B cell (primary cell): Measurements from ENCODE around the gene ARHGAP12. TPM values are rescaled to one million over a fixed set of nuclear protein-coding genes. Genes with fewer than 3 reads are reported as not detected.

Experiments
- ATAC-seq: fragments of 200-7000 bp; cut with Tn5 transposase; one replicate; pipeline ENCODE4 v1.10.0; 2021; ENCODE audit warnings: low read depth, mild to moderate bottlenecking, moderate number of reproducible peaks, moderate library complexity
- CTCF ChIA-PET: fragments of 350-600 bp; sonication (Branson Sonifier 250); formaldehyde crosslinking; loops from one replicate; lab custom pipeline; 2021; ENCODE audit warnings: antibody characterized with exemption, inconsistent platforms; lab: Charles Lee
- POLR2A ChIA-PET: fragments of 350-600 bp; sonication (Branson Sonifier 250); formaldehyde crosslinking; loops from one replicate; lab custom pipeline; 2021; ENCODE audit warnings: antibody characterized with exemption; lab: Charles Lee
- DNase-seq: peaks from one replicate; pipeline ENCODE4 v3.0.0; 2013
- H2AFZ ChIP-seq: 2 replicates; pipeline ENCODE4 v1.6.1; 2012; ENCODE audit warnings: mild to moderate bottlenecking, low read depth, low read length; ENCODE audit not compliant: insufficient read depth, poor library complexity, severe bottlenecking
- H3K27ac ChIP-seq, 2 donors: 1 replicate in 1 of 2; 2 replicates in 1 of 2; pipeline ENCODE4 v1.5.1; 2012 to 2013; ENCODE audit warnings: low read length in 2 of 2, mild to moderate bottlenecking in 2 of 2, moderate library complexity in 1 of 2
- H3K27me3 ChIP-seq, 4 experiments: fragments of 200-600 bp in 1 of 4; sonication (generic) in 1 of 4; replicated peaks in 1 of 4; 1 replicate in 2 of 4; 2 replicates in 2 of 4; pipeline versions ENCODE4 v1.6.1 to v1.7.0; 2013 to 2016; ENCODE audit warnings: low read length in 3 of 4, mild to moderate bottlenecking in 2 of 4, mixed read lengths in 1 of 4, moderate library complexity in 1 of 4; ENCODE audit not compliant: insufficient read depth in 4 of 4, control insufficient read depth in 3 of 4; ENCODE audit errors: control extremely low read depth in 1 of 4
- H3K36me3 ChIP-seq, 2 experiments: replicated peaks in 1 of 2; 1 replicate in 1 of 2; 2 replicates in 1 of 2; pipeline versions ENCODE4 v1.6.1 to v1.7.1; 2013; ENCODE audit warnings: low read length in 1 of 2; ENCODE audit not compliant: insufficient read depth in 2 of 2, control insufficient read depth in 1 of 2; ENCODE audit errors: control extremely low read depth in 1 of 2, extremely low read depth in 1 of 2
- H3K4me1 ChIP-seq, 2 donors: fragments of 200-600 bp in 1 of 2; sonication (generic) in 1 of 2; 1 replicate in 1 of 2; 2 replicates in 1 of 2; pipeline versions ENCODE4 v1.5.1 to v1.6.1; 2013 to 2017; ENCODE audit warnings: low read length in 2 of 2; ENCODE audit not compliant: control insufficient read depth in 2 of 2, insufficient read depth in 2 of 2
- H3K4me2 ChIP-seq: replicated peaks from 2 replicates; pipeline ENCODE3; 2012; ENCODE audit warnings: mild to moderate bottlenecking, low read depth, low read length; ENCODE audit not compliant: poor library complexity, severe bottlenecking
- H3K4me3 ChIP-seq, 5 experiments: fragments of 200-600 bp in 1 of 5; sonication (generic) in 1 of 5; 1 replicate in 3 of 5; 2 replicates in 2 of 5; pipeline versions ENCODE4 v1.5.1 to v1.7.0; 2011 to 2016; ENCODE audit warnings: low read length in 4 of 5, mild to moderate bottlenecking in 4 of 5, low read depth in 2 of 5, control low read depth in 1 of 5, moderate library complexity in 1 of 5; ENCODE audit not compliant: insufficient read depth in 1 of 5; ENCODE audit errors: control extremely low read depth in 1 of 5, extremely low read depth in 1 of 5
- H3K79me2 ChIP-seq: fragments of 200-600 bp; sonication (generic); one replicate; pipeline ENCODE4 v1.6.0; 2016; ENCODE audit warnings: low read length; ENCODE audit not compliant: control insufficient read depth, insufficient read depth
- H3K9ac ChIP-seq: fragments of 200-600 bp; sonication (generic); 2 replicates; pipeline ENCODE4 v1.6.1; 2017; ENCODE audit warnings: mild to moderate bottlenecking, low read length, moderate library complexity
- H3K9me3 ChIP-seq, 3 donors: one replicate each; pipeline versions ENCODE4 v1.6.1 to v1.7.1; 2013; ENCODE audit warnings: low read length in 2 of 3; ENCODE audit not compliant: control insufficient read depth in 2 of 3, insufficient read depth in 1 of 3; ENCODE audit errors: control extremely low read depth in 1 of 3
- H4K20me1 ChIP-seq: 2 replicates; pipeline ENCODE4 v1.6.0; 2012; ENCODE audit warnings: mild to moderate bottlenecking, low read length; ENCODE audit not compliant: insufficient read depth, control insufficient read depth, poor library complexity, severe bottlenecking
- H3K27ac Mint-ChIP-seq: one replicate; pipeline ENCODE4 v1.8.0; 2021; ENCODE audit warnings: mixed read lengths
- H3K27me3 Mint-ChIP-seq: one replicate; pipeline ENCODE4 v1.8.0; 2021; ENCODE audit warnings: mixed read lengths
- H3K4me1 Mint-ChIP-seq: one replicate; pipeline ENCODE4 v1.8.0; 2021; ENCODE audit warnings: mixed read lengths
- H3K4me3 Mint-ChIP-seq: one replicate; pipeline ENCODE4 v1.8.0; 2021; ENCODE audit warnings: mixed read lengths
- H3K9me3 Mint-ChIP-seq: one replicate; pipeline ENCODE4 v1.8.0; 2022; ENCODE audit warnings: mixed read lengths; ENCODE audit not compliant: insufficient read depth
- CTCF ChIP-seq: fragments of 200-600 bp; IDR thresholded peaks from one replicate; pipeline ENCODE4 v1.8.0; 2022; ENCODE audit warnings: antibody characterized with exemption, mild to moderate bottlenecking
- EZH2 ChIP-seq: IDR thresholded peaks from 2 replicates; pipeline ENCODE4 v1.6.1; 2012; ENCODE audit warnings: borderline replicate concordance, low read depth, mild to moderate bottlenecking, moderate library complexity, low read length; ENCODE audit not compliant: insufficient read depth, poor library complexity, severe bottlenecking
- WGBS: methylation state at CpG from one replicate; pipeline ENCODE4 v1.1.5; 2013; ENCODE audit warnings: missing lambda C conversion rate; ENCODE audit not compliant: insufficient coverage; 5-methylcytosine and 5-hydroxymethylcytosine counted together
- intact Hi-C: fragments of 100-400 bp; cut with micrococcal nuclease; formaldehyde crosslinking; loops from one replicate; pipeline ENCODE4 v1.10.0; 2022
- polyA plus RNA-seq: library from polyadenylated mRNA; depleted of rRNA; stranded (reverse); fragments of >200 nt; gene quantifications from 2 replicates; pipeline ENCODE4 v1.2.3, GENCODE V29; 2012
- total RNA-seq, 2 donors: library from RNA; stranded (reverse); fragments of 120-200 nt in 1 of 2; gene quantifications; 1 replicate in 1 of 2; 2 replicates in 1 of 2; pipeline versions ENCODE4 v1.2.3 to v1.2.4, GENCODE V29; 2013 to 2022

Gene ARHGAP12
- total and polyA plus RNA-seq, 2 donors (not counting 1 experiment from before 2014, with no cell fraction given): 12.3 to 45.3 TPM

- Histone ChIP-seq H3K79me2 (no peaks in the 10 kb centered on the region), H3K4me3 (no peak overlapping the region), H3K36me3 (no peaks in the 10 kb centered on the region), H3K4me1 (peaks cover under 1 to 6% of the 10 kb centered on the region in 2 donors), H4K20me1 (no peaks in the 10 kb centered on the region), H2AFZ (no peak overlapping the region), H3K9me3 (no peaks in the 10 kb centered on the region), H3K27ac (no peak overlapping the region), H3K4me2 (no peak overlapping the region), H3K27me3 (no peaks in the 10 kb centered on the region), H3K9ac (no peak overlapping the region)
- H3K4me3 Mint-ChIP-seq: no peak overlapping the region
- ATAC-seq (no peak), DNase-seq (no peak)
- H3K9me3 Mint-ChIP-seq: no peaks in the 10 kb centered on the region
- intact Hi-C loops: no loop called here
- ChIA-PET POLR2A (no interaction called here), CTCF (no interaction called here)
- H3K27me3 Mint-ChIP-seq: no peaks in the 10 kb centered on the region
- no peak overlapping the region for H3K27ac Mint-ChIP-seq
- 100% methylated on average over 1 of the region's 4 CpGs for WGBS
- TF ChIP-seq CTCF (no peak), EZH2 (no peak)
- peaks cover 9% of the 10 kb centered on the region for H3K4me1 Mint-ChIP-seq
Observed at GRCh38 chr10:31935678-31936077, 7.0 kb upstream of the ARHGAP12 start.

- no peak overlapping the region for H2AFZ ChIP-seq
- TF ChIP-seq EZH2 (no peak), CTCF (no peak)
- H3K4me1 Mint-ChIP-seq: peaks cover 12% of the 10 kb centered on the region
- H4K20me1 ChIP-seq: no peaks in the 10 kb centered on the region
- H3K27me3 Mint-ChIP-seq: no peaks in the 10 kb centered on the region
- no peak overlapping the region for H3K9ac ChIP-seq
- no peak overlapping the region for H3K4me3 ChIP-seq
- intact Hi-C loops: no loop called here
- no peak overlapping the region for H3K27ac Mint-ChIP-seq
- CTCF ChIA-PET: no interaction called here
- H3K4me3 Mint-ChIP-seq: no peak overlapping the region
- no peaks in the 10 kb centered on the region for H3K27me3 ChIP-seq
- POLR2A ChIA-PET: interaction anchor here (0.6 kb wide), 1 partner anchor 77 kb away, joined by 4 read pairs; no protein-coding TSS in a partner anchor
- H3K9me3 ChIP-seq: no peaks in the 10 kb centered on the region
- H3K27ac ChIP-seq: no peak overlapping the region
- no peak for DNase-seq
- H3K9me3 Mint-ChIP-seq: no peaks in the 10 kb centered on the region
- peaks cover 8 to 17% of the 10 kb centered on the region in 2 donors for H3K4me1 ChIP-seq
- H3K4me2 ChIP-seq: no peak overlapping the region
- peaks cover 2% of the 10 kb centered on the region for H3K79me2 ChIP-seq
- no peak for ATAC-seq
- no peaks in the 10 kb centered on the region for H3K36me3 ChIP-seq
Observed at GRCh38 chr10:31932838-31933237, 4.2 kb upstream of the ARHGAP12 start.
